HG02763 (cell line): ENCODE results near the gene MSS51.

Experiments used
- ATAC-seq: cut with Tn5 transposase; IDR thresholded peaks from one replicate; pipeline ENCODE4 v1.9.1; 2021; ENCODE audit warnings: mild to moderate bottlenecking, moderate library complexity; ENCODE audit not compliant: unreplicated experiment

Gene MSS51

GRCh38 chr10:73433538-73433867 is at the start of gene MSS51:
MSS51 (minus strand) TSS chr10:73433561; CDS start chr10:73428284, 5,277 bp downstream.
- ATAC-seq, result no peak

- no peak for ATAC-seq
These were observed 46.8 kb upstream of the MSS51 start for GRCh38 chr10:73480158-73480557.

- no peak for ATAC-seq
These were observed 45.3 kb upstream of the MSS51 start for GRCh38 chr10:73478636-73479035.

GRCh38 chr10:73471226-73471625 is 37.9 kb upstream of the MSS51 start:
- no peak for ATAC-seq

GRCh38 chr10:73469579-73469978 is 36.2 kb upstream of the MSS51 start:
- no peak for ATAC-seq

- no peak for ATAC-seq
These were observed 33.8 kb upstream of the MSS51 start for GRCh38 chr10:73467206-73467605.

- ATAC-seq, result no peak
These were observed 32.8 kb upstream of the MSS51 start for GRCh38 chr10:73465978-73466726.

GRCh38 chr10:73460897-73461296 is 27.5 kb upstream of the MSS51 start:
- ATAC-seq, result no peak

GRCh38 chr10:73459683-73460314 is 26.4 kb upstream of the MSS51 start:
- no peak for ATAC-seq

GRCh38 chr10:73456187-73456890 is 23.0 kb upstream of the MSS51 start:
- ATAC-seq, result no peak

- ATAC-seq, result no peak
These were observed 15.8 kb upstream of the MSS51 start for GRCh38 chr10:73449113-73449512.

- ATAC-seq, result no peak
These were observed 15.0 kb upstream of the MSS51 start for GRCh38 chr10:73448384-73448783.

GRCh38 chr10:73446926-73447325 is 13.6 kb upstream of the MSS51 start:
- no peak for ATAC-seq

- no peak for ATAC-seq
These were observed 11.1 kb upstream of the MSS51 start for GRCh38 chr10:73444457-73444856.

- ATAC-seq, result no peak
These were observed 6.4 kb upstream of the MSS51 start for GRCh38 chr10:73439605-73440312.

- no peak for ATAC-seq
These were observed 5.7 kb upstream of the MSS51 start for GRCh38 chr10:73439055-73439454.

GRCh38 chr10:73432646-73433537 is 469 bp downstream of the MSS51 start:
- no peak for ATAC-seq

- ATAC-seq, result no peak
These were observed 7.0 kb downstream of the MSS51 start for GRCh38 chr10:73426318-73426717.

GRCh38 chr10:73424478-73424877 is 8.9 kb downstream of the MSS51 start:
- ATAC-seq, result no peak

- ATAC-seq, result no peak
These were observed 10.1 kb downstream of the MSS51 start for GRCh38 chr10:73423309-73423708.
